K562 (cell line): ENCODE data around the gene CDK14. TPM values are rescaled to one million over a fixed set of nuclear protein-coding genes. Genes with fewer than 3 reads are reported as not detected.

Source experiments
- ATAC-seq: fragments of 200-7000 bp; cut with Tn5 transposase; 3 replicates; pipeline ENCODE4 v1.9.1; 2020; ENCODE audit warnings: moderate library complexity
- BruUV-seq: library from RNA; stranded (reverse); fragments of 400-500 nt; replicated peaks from 2 replicates; lab custom pipeline; 2021; lab: Mats Ljungman, UMichigan
- CTCF ChIA-PET: fragments of 300-600 bp; formaldehyde crosslinking; extraction: SDS; loops from one replicate; lab custom pipeline; 2021; ENCODE audit warnings: low intra/inter-chr PET ratio; lab: Yijun Ruan, JAX
- POLR2A ChIA-PET: fragments of 300-600, 350-650 bp; sonication (Branson Sonifier 250); formaldehyde crosslinking; extraction: SDS; loops from one replicate; lab custom pipeline; 2021; ENCODE audit warnings: antibody characterized with exemption, inconsistent platforms; lab: Yijun Ruan, JAX
- DNase-seq, 4 experiments: peaks; one replicate each; pipeline versions ENCODE4 v3.0.0 to v3.0.0-alpha.2; 2011 to 2018; ENCODE audit warnings: low spot score in 3 of 4, mixed read lengths in 3 of 4; ENCODE audit errors: extremely low read depth in 1 of 4
- FAIRE-seq: peaks from 2 replicates; lab custom pipeline; 2011; peaks lifted over from hg19 to GRCh38; lab: Jason Lieb, UNC
- H2AFZ ChIP-seq: 2 replicates; pipeline ENCODE4 v1.6.0; 2011; ENCODE audit warnings: low read depth, low read length, control low read depth, inconsistent platforms
- H3K27ac ChIP-seq: fragments of 200-600 bp; 3 replicates; pipeline ENCODE4 v1.8.0; 2011; ENCODE audit warnings: low read depth, mild to moderate bottlenecking, control low read depth, inconsistent platforms, low read length, moderate library complexity, mixed read lengths; ENCODE audit errors: extremely low read depth
- H3K27me3 ChIP-seq, 2 experiments: fragments of 300-600 bp in 1 of 2; 2 replicates in 1 of 2; 3 replicates in 1 of 2; pipeline versions ENCODE4 v1.6.0 to v1.8.0; 2011; ENCODE audit warnings: inconsistent platforms in 2 of 2, low read length in 2 of 2, mild to moderate bottlenecking in 1 of 2, mixed read lengths in 1 of 2, moderate library complexity in 1 of 2; ENCODE audit not compliant: control insufficient read depth in 2 of 2, insufficient read depth in 2 of 2
- H3K36me3 ChIP-seq: fragments of 300-600 bp; 3 replicates; pipeline ENCODE4 v1.8.0; 2011; ENCODE audit warnings: mild to moderate bottlenecking, low read length, inconsistent platforms; ENCODE audit not compliant: control insufficient read depth, insufficient read depth
- H3K4me1 ChIP-seq, 2 experiments: fragments of 200-600 bp in 1 of 2; replicated peaks in 1 of 2; 2 replicates in 1 of 2; 3 replicates in 1 of 2; pipeline versions ENCODE4 v1.5.1 to v1.8.0; 2011; ENCODE audit warnings: inconsistent platforms in 2 of 2, low read length in 2 of 2, mild to moderate bottlenecking in 1 of 2, mixed read lengths in 1 of 2, moderate library complexity in 1 of 2; ENCODE audit not compliant: control insufficient read depth in 2 of 2, insufficient read depth in 2 of 2
- H3K4me2 ChIP-seq: 2 replicates; pipeline ENCODE4 v1.6.1; 2011; ENCODE audit warnings: low read length, control low read depth, inconsistent platforms, mixed read lengths; ENCODE audit not compliant: insufficient read depth
- H3K4me3 ChIP-seq: fragments of 200-600 bp; sonication (generic), shearing (Covaris generic); 2 replicates; pipeline ENCODE4 v1.5.1; 2016; ENCODE audit warnings: control low read depth, inconsistent platforms
- H3K79me2 ChIP-seq: fragments of 200-600 bp; 3 replicates; pipeline ENCODE4 v1.8.0; 2011; ENCODE audit warnings: low read length, inconsistent platforms; ENCODE audit not compliant: control insufficient read depth, insufficient read depth
- H3K9ac ChIP-seq, 2 experiments: 2 replicates each; pipeline versions ENCODE4 v1.6.0 to v1.6.1; 2011; ENCODE audit warnings: low read depth in 2 of 2, low read length in 2 of 2, control low read depth in 1 of 2, inconsistent platforms in 1 of 2, mild to moderate bottlenecking in 1 of 2, mixed read lengths in 1 of 2; ENCODE audit not compliant: insufficient read depth in 1 of 2
- H3K9me1 ChIP-seq: one replicate; pipeline ENCODE4 v1.6.0; 2011; ENCODE audit warnings: inconsistent platforms, mild to moderate bottlenecking, low read length, moderate library complexity; ENCODE audit not compliant: control insufficient read depth, insufficient read depth
- H3K9me3 ChIP-seq: replicated peaks from 2 replicates; pipeline ENCODE4 v1.5.1; 2011; ENCODE audit warnings: low read depth, low read length, inconsistent platforms; ENCODE audit not compliant: control insufficient read depth, insufficient read depth
- H4K20me1 ChIP-seq: replicated peaks from 2 replicates; pipeline ENCODE4 v1.6.1; 2011; ENCODE audit warnings: low read length, inconsistent platforms, mixed read lengths; ENCODE audit not compliant: control insufficient read depth, insufficient read depth
- GABPB2 ChIP-seq: fragments of 250-450 bp; sonication (Bioruptor Pico); conservative IDR thresholded peaks from 2 replicates; pipeline ENCODE4 v1.5.1; 2021; ENCODE audit warnings: mild to moderate bottlenecking
- HNRNPL ChIP-seq: fragments of 200-400 bp; formaldehyde crosslinking; IDR thresholded peaks from 2 replicates; pipeline ENCODE4 v1.6.1; 2017; ENCODE audit warnings: low read depth, mild to moderate bottlenecking, low read length
- IFI16 ChIP-seq: fragments of 250-450 bp; sonication (Bioruptor Pico); IDR thresholded peaks from 2 replicates; pipeline ENCODE4 v2.1.2; 2022; ENCODE audit warnings: mild to moderate bottlenecking, inconsistent platforms
- NONO ChIP-seq, 2 experiments: fragments of 200-400 bp in 1 of 2; fragments of 450-650 bp in 1 of 2; formaldehyde crosslinking in 1 of 2; IDR thresholded peaks; 2 replicates each; pipeline ENCODE4 v1.6.1; 2017; ENCODE audit warnings: low read depth in 2 of 2, mild to moderate bottlenecking in 2 of 2, moderate library complexity in 2 of 2, low read length in 1 of 2
- NRF1 ChIP-seq, 2 experiments: fragments of 450-650 bp; IDR thresholded peaks in 1 of 2; conservative IDR thresholded peaks in 1 of 2; 2 replicates each; pipeline ENCODE4 v1.6.1; 2014; ENCODE audit warnings: mild to moderate bottlenecking in 2 of 2
- SLC30A9 ChIP-seq: fragments of 250-450 bp; sonication (Bioruptor Pico); IDR thresholded peaks from 2 replicates; pipeline ENCODE4 v1.8.0; 2022; ENCODE audit warnings: mild to moderate bottlenecking, moderate library complexity
- TRIM28 ChIP-seq: fragments of 450-650 bp; IDR thresholded peaks from 2 replicates; pipeline ENCODE4 v1.6.1; 2017
- ZNF717 ChIP-seq: fragments of 250-450 bp; sonication (Bioruptor Pico); IDR thresholded peaks from 2 replicates; pipeline ENCODE4 v1.5.0; 2021
- WGBS: fragments of 100-300 bp; shearing (Covaris generic); methylation state at CpG from one replicate; pipeline ENCODE4 v1.1.6; 2016; ENCODE audit warnings: low coverage, mixed read lengths; ENCODE audit not compliant: insufficient coverage; ENCODE audit errors: missing lambda C conversion rate; 5-methylcytosine and 5-hydroxymethylcytosine counted together
- in situ Hi-C: fragments of 300-500 bp; cut with MboI; formaldehyde crosslinking; loops from 4 replicates; pipeline ENCODE4 v1.15.0; 2018; ENCODE audit warnings: inconsistent platforms, mixed read lengths
- intact Hi-C: fragments of 100-400 bp; cut with micrococcal nuclease; formaldehyde crosslinking; loops from 2 replicates; pipeline ENCODE4 v1.14.2; 2022
- polyA plus RNA-seq, 8 experiments: library from polyadenylated mRNA; depleted of rRNA in 4 of 8; stranded (reverse) in 5 of 8; unstranded in 3 of 8; fragments of >200 nt; fragmentation: Nextera tagmentation in 2 of 8; fragmentation: Illumina TruSeq in 1 of 8; extraction: Ambion mirVana in 2 of 8; extraction: Trizol in 1 of 8; gene quantifications; 2 replicates each; pipeline versions ENCODE4 v1.2.1 to v1.2.3, GENCODE V29; 2011 to 2014; ENCODE audit warnings: inconsistent platforms in 1 of 8, missing spikeins in 1 of 8
- total RNA-seq, 7 experiments: library from RNA; depleted of rRNA in 6 of 7; stranded (reverse); fragments of >200 nt in 6 of 7; fragmentation: Illumina TruSeq in 2 of 7; extraction: Trizol in 2 of 7; gene quantifications; 2 replicates each; pipeline versions ENCODE4 v1.2.1 to v1.2.3, GENCODE V29; 2011 to 2021; ENCODE audit warnings: low replicate concordance in 1 of 7
- TF ChIP-seq, protein P1 (sequence below): fragments of 450-650 bp; IDR thresholded peaks from 2 replicates; pipeline ENCODE4 v1.6.1; 2018; ENCODE audit not compliant: partially characterized antibody
- TF ChIP-seq, protein P2 (sequence below): fragments of 200-800 bp; sonication (Bioruptor generic); IDR thresholded peaks from 2 replicates; pipeline ENCODE4 v1.6.1; 2016; ENCODE audit warnings: missing genetic modification characterization, missing compliant biosample characterization

The CDK14 gene
- total and polyA plus RNA-seq, 9 of the 15 experiments (the other 6 are each of a cell fraction or from before 2014, with no cell fraction given) = 0.03 to 0.91 (median 0.16) TPM

GRCh38 chr7:90701771-90702170 is 105.7 kb downstream of the CDK14 start (continued):
- TF ChIP-seq, protein P1, sequence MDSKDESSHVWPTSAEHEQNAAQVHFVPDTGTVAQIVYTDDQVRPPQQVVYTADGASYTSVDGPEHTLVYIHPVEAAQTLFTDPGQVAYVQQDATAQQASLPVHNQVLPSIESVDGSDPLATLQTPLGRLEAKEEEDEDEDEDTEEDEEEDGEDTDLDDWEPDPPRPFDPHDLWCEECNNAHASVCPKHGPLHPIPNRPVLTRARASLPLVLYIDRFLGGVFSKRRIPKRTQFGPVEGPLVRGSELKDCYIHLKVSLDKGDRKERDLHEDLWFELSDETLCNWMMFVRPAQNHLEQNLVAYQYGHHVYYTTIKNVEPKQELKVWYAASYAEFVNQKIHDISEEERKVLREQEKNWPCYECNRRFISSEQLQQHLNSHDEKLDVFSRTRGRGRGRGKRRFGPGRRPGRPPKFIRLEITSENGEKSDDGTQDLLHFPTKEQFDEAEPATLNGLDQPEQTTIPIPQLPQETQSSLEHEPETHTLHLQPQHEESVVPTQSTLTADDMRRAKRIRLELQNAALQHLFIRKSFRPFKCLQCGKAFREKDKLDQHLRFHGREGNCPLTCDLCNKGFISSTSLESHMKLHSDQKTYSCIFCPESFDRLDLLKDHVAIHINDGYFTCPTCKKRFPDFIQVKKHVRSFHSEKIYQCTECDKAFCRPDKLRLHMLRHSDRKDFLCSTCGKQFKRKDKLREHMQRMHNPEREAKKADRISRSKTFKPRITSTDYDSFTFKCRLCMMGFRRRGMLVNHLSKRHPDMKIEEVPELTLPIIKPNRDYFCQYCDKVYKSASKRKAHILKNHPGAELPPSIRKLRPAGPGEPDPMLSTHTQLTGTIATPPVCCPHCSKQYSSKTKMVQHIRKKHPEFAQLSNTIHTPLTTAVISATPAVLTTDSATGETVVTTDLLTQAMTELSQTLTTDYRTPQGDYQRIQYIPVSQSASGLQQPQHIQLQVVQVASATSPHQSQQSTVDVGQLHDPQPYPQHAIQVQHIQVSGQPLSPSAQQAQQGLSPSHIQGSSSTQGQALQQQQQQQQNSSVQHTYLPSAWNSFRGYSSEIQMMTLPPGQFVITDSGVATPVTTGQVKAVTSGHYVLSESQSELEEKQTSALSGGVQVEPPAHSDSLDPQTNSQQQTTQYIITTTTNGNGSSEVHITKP = no peak
- no peak for TF ChIP-seq NRF1 (conservative IDR thresholded peaks at IDR 0.05 in 1 of 2, IDR thresholded peaks at IDR 0.05 in 1 of 2)
- no peak for TF ChIP-seq SLC30A9 (CRISPR knock-in tag)
- no peak for TF ChIP-seq HNRNPL

DNA sequence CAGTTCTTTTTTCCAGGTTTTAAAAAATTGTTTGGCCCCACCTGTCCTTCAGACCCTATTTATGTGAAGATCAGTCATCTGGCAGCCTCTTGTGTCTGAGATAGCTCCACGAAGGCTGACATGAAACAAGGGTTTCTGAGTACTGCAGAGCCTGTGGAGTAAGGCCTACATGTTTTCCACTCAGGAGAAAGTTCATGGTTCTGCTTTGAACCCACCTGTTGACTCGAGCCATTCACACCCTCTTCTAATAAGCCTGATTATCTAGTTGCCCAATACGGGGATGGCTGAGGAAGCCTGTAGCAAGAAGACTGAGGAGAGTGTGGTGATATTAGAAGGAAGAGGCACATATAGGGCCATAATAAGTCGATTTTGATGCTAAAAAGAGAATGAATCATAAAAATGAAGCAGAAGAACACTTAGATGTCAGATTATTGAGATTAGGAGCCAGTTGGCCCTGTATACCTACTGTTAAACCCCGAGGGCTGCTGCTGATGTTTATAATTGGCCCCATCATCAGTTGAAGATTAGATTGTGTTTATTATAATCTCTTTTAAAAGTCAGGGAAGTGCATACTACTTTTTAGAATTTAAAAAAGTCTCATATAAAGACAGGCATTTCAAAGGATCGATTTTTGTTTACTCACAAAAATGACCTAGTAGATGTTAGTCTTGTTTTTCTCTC is 109.4 kb downstream of the CDK14 start:
- Histone ChIP-seq H3K27ac (no peak overlapping the region), H3K36me3 (no peaks in the 10 kb centered on the region), H2AFZ (no peak overlapping the region), H3K79me2 (no peaks in the 10 kb centered on the region), H3K4me1 (no peaks in the 10 kb centered on the region), H3K9ac (no peak overlapping the region), H3K9me3 (no peaks in the 10 kb centered on the region), H3K4me3 (no peak overlapping the region), H3K4me2 (no peak overlapping the region), H4K20me1 (no peaks in the 10 kb centered on the region), H3K9me1 (no peaks in the 10 kb centered on the region), H3K27me3 (no peaks in the 10 kb centered on the region)
- no peak for DNase-seq
- intact Hi-C loops = no loop called here
- no TSS peak for BruUV-seq
- POLR2A ChIA-PET = no interaction called here
- FAIRE-seq = no peak
- CTCF ChIA-PET = no interaction called here
- in situ Hi-C loops = no loop called here
- no peak for ATAC-seq
- 0% methylated on average over 6 of the region's 6 CpGs for WGBS
- TF ChIP-seq TRIM28 (no peak), IFI16 (CRISPR knock-in tag) (no peak), NONO (IDR thresholded peaks at IDR 0.05; ENCODE audit: low read depth in 2 of 2, low read length in 1 of 2) (no peak), GABPB2 (CRISPR knock-in tag) (no peak), ZNF717 (no peak)
- TF ChIP-seq, protein P2, sequence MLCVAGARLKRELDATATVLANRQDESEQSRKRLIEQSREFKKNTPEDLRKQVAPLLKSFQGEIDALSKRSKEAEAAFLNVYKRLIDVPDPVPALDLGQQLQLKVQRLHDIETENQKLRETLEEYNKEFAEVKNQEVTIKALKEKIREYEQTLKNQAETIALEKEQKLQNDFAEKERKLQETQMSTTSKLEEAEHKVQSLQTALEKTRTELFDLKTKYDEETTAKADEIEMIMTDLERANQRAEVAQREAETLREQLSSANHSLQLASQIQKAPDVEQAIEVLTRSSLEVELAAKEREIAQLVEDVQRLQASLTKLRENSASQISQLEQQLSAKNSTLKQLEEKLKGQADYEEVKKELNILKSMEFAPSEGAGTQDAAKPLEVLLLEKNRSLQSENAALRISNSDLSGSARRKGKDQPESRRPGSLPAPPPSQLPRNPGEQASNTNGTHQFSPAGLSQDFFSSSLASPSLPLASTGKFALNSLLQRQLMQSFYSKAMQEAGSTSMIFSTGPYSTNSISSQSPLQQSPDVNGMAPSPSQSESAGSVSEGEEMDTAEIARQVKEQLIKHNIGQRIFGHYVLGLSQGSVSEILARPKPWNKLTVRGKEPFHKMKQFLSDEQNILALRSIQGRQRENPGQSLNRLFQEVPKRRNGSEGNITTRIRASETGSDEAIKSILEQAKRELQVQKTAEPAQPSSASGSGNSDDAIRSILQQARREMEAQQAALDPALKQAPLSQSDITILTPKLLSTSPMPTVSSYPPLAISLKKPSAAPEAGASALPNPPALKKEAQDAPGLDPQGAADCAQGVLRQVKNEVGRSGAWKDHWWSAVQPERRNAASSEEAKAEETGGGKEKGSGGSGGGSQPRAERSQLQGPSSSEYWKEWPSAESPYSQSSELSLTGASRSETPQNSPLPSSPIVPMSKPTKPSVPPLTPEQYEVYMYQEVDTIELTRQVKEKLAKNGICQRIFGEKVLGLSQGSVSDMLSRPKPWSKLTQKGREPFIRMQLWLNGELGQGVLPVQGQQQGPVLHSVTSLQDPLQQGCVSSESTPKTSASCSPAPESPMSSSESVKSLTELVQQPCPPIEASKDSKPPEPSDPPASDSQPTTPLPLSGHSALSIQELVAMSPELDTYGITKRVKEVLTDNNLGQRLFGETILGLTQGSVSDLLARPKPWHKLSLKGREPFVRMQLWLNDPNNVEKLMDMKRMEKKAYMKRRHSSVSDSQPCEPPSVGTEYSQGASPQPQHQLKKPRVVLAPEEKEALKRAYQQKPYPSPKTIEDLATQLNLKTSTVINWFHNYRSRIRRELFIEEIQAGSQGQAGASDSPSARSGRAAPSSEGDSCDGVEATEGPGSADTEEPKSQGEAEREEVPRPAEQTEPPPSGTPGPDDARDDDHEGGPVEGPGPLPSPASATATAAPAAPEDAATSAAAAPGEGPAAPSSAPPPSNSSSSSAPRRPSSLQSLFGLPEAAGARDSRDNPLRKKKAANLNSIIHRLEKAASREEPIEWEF = no peak
